GM21723 (cell line): ENCODE measurements around the gene CTNNB1.
A peak's percentile ranks its signal among the peaks of the same experiment; 100 is the strongest.

Source experiments
- ATAC-seq: cut with Tn5 transposase; IDR thresholded peaks from one replicate; pipeline ENCODE4 v1.9.1; 2021; ENCODE audit warnings: mild to moderate bottlenecking, moderate library complexity; ENCODE audit not compliant: unreplicated experiment

The CTNNB1 gene

DNA sequence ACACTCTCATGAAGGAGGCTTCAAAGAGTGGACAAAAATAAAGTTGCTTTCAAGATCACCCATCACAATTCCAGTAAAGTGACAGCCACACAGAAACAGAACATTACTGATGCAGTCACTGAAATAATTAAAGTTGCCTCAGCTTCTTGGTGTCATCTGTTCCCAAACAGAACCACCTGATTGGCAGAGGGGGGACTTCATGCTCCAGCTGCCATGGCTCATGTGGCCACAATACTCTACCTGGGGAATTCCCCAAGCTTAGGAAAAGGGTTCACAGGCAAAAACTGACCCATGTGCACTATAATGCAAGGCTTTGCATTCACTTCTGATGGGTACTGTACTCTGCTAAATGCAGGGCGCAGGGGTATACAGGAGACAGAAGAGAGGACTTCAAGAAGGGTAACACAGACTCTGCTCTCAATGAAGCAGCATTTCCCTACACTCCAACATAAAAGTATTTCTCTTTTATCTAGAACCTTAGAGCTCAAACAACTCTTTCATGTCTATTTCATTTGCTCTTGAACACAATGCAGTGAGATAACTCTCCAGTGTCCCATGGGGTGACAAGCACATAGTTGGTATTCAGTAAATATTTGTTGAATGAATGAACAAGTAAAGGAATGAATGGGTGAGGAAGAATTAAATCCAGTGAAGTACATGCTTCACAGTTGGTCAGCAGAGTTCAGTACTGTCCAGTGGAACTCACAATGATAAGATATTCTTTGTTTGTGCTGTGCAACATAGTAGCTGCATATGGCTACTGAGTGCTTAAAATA lies 8.6 kb upstream of the CTNNB1 start:
- ATAC-seq = peak; percentile 70

DNA sequence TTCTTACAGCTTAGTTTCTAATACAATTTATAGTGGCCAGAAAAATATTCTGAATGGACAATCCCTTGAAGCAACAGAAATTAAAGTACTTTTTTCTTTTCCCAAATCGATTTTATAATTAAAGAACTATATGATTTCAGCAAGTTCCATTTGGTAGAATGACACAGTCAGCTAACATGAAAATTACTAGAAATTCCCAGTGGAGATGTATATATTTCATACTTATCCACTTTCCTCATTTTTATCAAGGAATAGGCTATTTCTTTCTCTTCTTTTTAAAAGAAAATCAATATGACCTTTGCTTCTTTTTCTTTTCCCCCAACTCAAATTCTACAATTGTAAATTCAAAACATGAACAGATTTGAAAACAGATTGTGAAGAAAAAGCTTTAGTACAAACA lies 6.4 kb upstream of the CTNNB1 start:
- no peak for ATAC-seq

- ATAC-seq = no peak
These were observed 5.3 kb upstream of the CTNNB1 start for GRCh38 chr3:41193794-41194539.

DNA sequence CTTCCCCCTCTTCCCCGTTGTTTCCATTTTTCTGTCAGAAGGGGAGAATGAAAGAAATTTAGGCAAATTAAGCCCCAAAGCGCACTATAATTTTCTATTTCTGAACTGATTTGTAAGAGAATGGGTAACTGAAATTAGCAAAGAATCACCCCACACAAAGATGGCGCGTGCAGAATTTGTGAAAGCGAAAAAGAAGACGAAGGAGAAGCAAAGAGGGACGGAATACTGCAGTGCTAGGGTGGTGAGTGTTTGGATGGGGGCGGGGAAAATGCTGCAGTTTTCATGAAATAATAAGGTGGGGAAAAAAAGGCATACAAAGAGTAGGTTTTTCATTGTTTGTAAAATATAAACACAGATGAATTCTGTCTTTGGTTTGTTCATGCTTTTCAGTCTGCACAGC lies 4.6 kb upstream of the CTNNB1 start:
- no peak for ATAC-seq

DNA sequence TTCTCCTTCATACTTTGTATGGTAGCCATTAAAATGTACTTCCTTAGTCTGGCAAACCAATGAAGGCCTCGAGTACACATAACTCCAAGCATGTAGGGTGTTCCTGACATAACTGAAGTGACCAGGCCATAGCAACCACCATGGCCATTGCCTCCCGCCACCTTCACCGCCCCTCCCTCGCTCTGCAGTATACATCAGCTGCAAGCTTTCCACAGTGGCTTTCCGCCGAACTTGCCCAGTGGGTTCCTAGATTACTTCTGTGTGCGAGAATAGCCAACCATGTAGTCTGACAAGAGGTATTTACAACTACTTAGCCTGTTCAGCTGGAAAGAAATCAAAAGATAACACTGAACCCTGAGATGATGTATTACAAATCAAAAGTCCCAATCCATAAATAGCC lies 3.4 kb upstream of the CTNNB1 start:
- no peak for ATAC-seq

GRCh38 chr3:41196499-41197410 lies 2.5 kb upstream of the CTNNB1 start:
- ATAC-seq = no peak

GRCh38 chr3:41198046-41198445 lies 1.3 kb upstream of the CTNNB1 start:
- no peak for ATAC-seq

DNA sequence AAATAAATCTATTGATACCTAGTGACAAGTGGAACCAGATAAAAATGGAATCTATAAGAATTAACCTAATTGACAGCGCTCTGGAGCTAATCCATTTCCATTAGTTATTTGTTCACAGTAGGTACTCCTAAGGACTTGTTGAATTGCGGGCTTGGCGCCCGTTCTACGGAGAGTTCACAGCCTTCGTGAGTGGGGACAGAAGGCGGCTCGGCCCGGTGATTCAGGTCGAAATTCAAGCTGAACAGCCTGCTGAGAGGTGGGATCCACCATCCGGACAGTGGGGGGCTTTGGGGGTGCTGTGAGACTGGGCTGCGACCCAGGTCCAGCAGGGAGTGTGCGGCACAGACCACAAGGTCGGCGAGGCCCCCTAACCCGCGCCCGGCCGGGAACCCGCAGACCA lies 779 bp upstream of the CTNNB1 start:
- ATAC-seq = peak; percentile 0

GRCh38 chr3:41199866-41200668 lies 762 bp downstream of the CTNNB1 start:
- peak; percentile 26 for ATAC-seq

- no peak for ATAC-seq
These were observed 1.3 kb downstream of the CTNNB1 start for GRCh38 chr3:41200669-41201021.

GRCh38 chr3:41202075-41202833 lies 2.9 kb downstream of the CTNNB1 start:
- ATAC-seq = no peak

- peak; percentile 22 for ATAC-seq
These were observed 3.6 kb downstream of the CTNNB1 start for GRCh38 chr3:41202834-41203345.

DNA sequence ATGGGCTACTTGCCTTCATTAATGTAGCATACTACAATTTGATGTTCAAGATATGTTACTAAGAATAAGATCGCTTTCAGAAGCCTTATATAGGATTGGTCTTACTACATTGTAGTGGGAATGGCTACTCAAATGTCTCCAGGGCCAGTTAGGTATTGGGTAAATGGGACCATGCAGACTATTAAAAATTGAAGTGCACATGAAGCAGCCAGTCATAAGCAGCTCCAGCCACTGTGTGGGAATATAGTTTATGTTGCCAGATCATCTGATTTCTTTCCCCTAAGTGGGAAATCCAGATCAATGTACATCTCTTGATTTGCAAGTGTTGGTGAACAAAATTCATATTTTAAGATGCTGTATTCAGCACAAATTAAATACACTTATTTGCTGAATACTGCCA lies 5.1 kb downstream of the CTNNB1 start:
- no peak for ATAC-seq

- ATAC-seq = no peak
These were observed 6.3 kb downstream of the CTNNB1 start for GRCh38 chr3:41205591-41205990.

GRCh38 chr3:41207355-41207754 lies 8.1 kb downstream of the CTNNB1 start:
- no peak for ATAC-seq

GRCh38 chr3:41208507-41209220 lies 9.4 kb downstream of the CTNNB1 start:
- ATAC-seq = no peak

DNA sequence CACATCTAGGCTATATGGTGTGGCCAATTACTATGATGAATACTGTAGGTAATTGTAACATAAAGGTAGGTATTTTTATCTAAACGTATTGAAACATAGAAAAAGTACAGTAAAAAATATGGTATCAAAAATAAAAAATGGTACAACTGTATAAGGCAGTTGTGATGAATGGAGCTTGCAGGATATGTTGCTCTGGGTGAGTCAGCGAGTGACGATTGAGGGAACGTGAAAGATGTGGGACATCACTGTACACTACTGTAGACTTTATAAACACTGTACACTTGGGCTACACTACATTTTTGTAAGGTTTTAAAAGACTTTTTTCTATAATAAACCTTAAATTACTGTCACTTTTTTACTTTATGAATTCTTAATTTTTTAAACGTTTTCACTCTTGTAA lies 10.3 kb downstream of the CTNNB1 start:
- no peak for ATAC-seq

DNA sequence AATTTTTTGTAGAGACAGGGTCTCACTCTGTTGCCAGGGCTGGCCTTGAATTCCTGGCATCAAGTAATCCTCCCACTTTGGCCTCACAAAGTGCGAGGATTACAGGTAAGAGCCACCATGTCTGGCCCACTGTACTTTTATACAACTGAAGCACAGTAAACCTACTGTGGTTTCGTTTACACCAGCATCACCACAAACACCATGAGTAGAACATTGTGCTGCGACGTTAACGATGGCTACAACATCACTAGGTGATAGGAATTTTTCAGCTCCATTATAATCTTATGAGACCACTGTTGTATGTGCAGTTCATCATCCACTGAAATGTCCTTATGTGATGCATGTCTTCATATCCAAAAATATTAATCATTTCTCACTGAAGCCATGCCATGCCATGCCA lies 11.7 kb downstream of the CTNNB1 start:
- ATAC-seq = no peak

- no peak for ATAC-seq
These were observed 12.8 kb downstream of the CTNNB1 start for GRCh38 chr3:41212088-41212487.
